ENCODE data around the gene ARID1B. TPM values are rescaled to one million over a fixed set of nuclear protein-coding genes. Genes with fewer than 3 reads are reported as not detected.

ARID1B gene
- total and polyA plus RNA-seq, 2 of the 4 experiments (the other 2 are of a cell fraction): 14.5 to 20.1 TPM

GRCh38 chr6:156953479-156954146 is 176.4 kb downstream of the ARID1B start (continued):
- TF ChIP-seq CTCF (conservative IDR thresholded peaks at IDR 0.05; ENCODE audit: low read depth, low read length): peak; percentile 51

GRCh38 chr6:156954191-156954590 is 177.0 kb downstream of the ARID1B start:
- TF ChIP-seq CTCF (conservative IDR thresholded peaks at IDR 0.05; ENCODE audit: low read depth, low read length) (no peak), RFX5 (IDR thresholded peaks at IDR 0.05; ENCODE audit: low read depth, low read length) (no peak), CEBPB (IDR thresholded peaks at IDR 0.05; ENCODE audit: low read depth, low read length) (peak; percentile 32), BHLHE40 (IDR thresholded peaks at IDR 0.05; ENCODE audit: low read depth, low read length) (no peak), POLR2A (IDR thresholded peaks at IDR 0.05; ENCODE audit: low read depth, low read length) (no peak)
- peak overlapping the region; percentile 21; the same call in 1 of the 2 replicates for H2BK120ac ChIP-seq (ENCODE audit: low read depth, low read length)
- ChIA-PET CTCF (interaction anchor here (0.6 kb wide), 1 partner anchor 852 kb away, joined by 5 read pairs; no protein-coding TSS in a partner anchor), POLR2A (ENCODE audit: unreplicated experiment) (no interaction called here)
- H2AK9ac ChIP-seq (replicated peaks; ENCODE audit: low read depth, low read length, poor library complexity): no peak overlapping the region
- no peak overlapping the region for H3K4ac ChIP-seq (ENCODE audit: low read depth, low read length)
- H2AK5ac ChIP-seq (ENCODE audit: low read depth, low read length): no peak overlapping the region; the same call in 1 of the 2 replicates
- intact Hi-C loops (cut with micrococcal nuclease): loop anchor here (5.0 to 10.0 kb wide), 3 partner anchors 68 to 321 kb away; no protein-coding TSS in a partner anchor
- H3K36me3 ChIP-seq (ENCODE audit: control insufficient read depth, insufficient read depth, low read length): no peaks in the 10 kb centered on the region
- H3K27me3 ChIP-seq (ENCODE audit: control insufficient read depth, insufficient read depth, low read length): no peaks in the 10 kb centered on the region
- peak overlapping the region; percentile 34; the same call in 1 of the 2 replicates for H3K9ac ChIP-seq (ENCODE audit: low read depth, low read length)
- peak overlapping the region; percentile 23; the same call in 1 of the 2 replicates for H3K23ac ChIP-seq (ENCODE audit: low read depth, low read length)
- dilution Hi-C loops (cut with HindIII; ENCODE audit: low sequenced_read_pairs, unreplicated experiment): no loop called here
- peaks cover 34 to 70% of the 10 kb centered on the region in 2 experiments for H3K79me1 ChIP-seq (ENCODE audit: low read depth in 1 of 2, low read length in 2 of 2)
- peak overlapping the region; percentile 61; the same call in 1 of the 2 replicates for H3K4me2 ChIP-seq (ENCODE audit: low read depth, low read length)
- H2BK5ac ChIP-seq (ENCODE audit: low read depth, low read length, poor library complexity, severe bottlenecking): peak overlapping the region; percentile 75
- peak overlapping the region; percentile 59; the same call in 1 of the 2 replicates for H3K56ac ChIP-seq (ENCODE audit: extremely low read depth, insufficient read depth, low read length)
- no peak overlapping the region for H3K4me3 ChIP-seq (ENCODE audit: insufficient read depth, low read depth, low read length)
- no peak overlapping the region for H2BK20ac ChIP-seq (ENCODE audit: low read depth, low read length)
- peak overlapping the region; percentile 31 for H3K14ac ChIP-seq (replicated peaks; ENCODE audit: low read depth, low read length)
- peaks cover 18% of the 10 kb centered on the region for H3K4me1 ChIP-seq (ENCODE audit: control insufficient read depth, insufficient read depth, low read length)
- in situ Hi-C loops (cut with MboI; ENCODE audit: low sequenced_read_pairs): loop anchor here (10.0 kb wide), 1 partner anchor 169 kb away; no protein-coding TSS in a partner anchor
- peak overlapping the region; percentile 72; the same call in 1 of the 2 replicates for H4K91ac ChIP-seq (ENCODE audit: insufficient read depth, low read depth, low read length)
- H4K8ac ChIP-seq (ENCODE audit: low read depth in 2 of 2, low read length in 2 of 2): peak overlapping the region; percentile 19 to 56; a peak in 1 of 4 replicates
- no peaks in the 10 kb centered on the region for H3K9me3 ChIP-seq (ENCODE audit: control insufficient read depth, insufficient read depth, low read length)
- no peak overlapping the region for H2BK15ac ChIP-seq (ENCODE audit: low read depth, low read length)
- no TSS peak for BruUV-seq (replicated peaks)
- WGBS, 2 experiments (ENCODE audit: extremely low coverage in 2 of 2, insufficient read length in 1 of 2): no CpG with 5 or more reads among the region's 2 CpGs
- H3K27ac ChIP-seq (ENCODE audit: insufficient read depth, low read length): peak overlapping the region; percentile 15; the same call in 1 of the 2 replicates
- peak overlapping the region; percentile 35; the same call in 1 of the 2 replicates for H3K18ac ChIP-seq (ENCODE audit: low read depth, low read length)
- no peak overlapping the region for H2AFZ ChIP-seq (replicated peaks; ENCODE audit: low read length, poor library complexity)
- peaks cover 17% of the 10 kb centered on the region for H3K9me1 ChIP-seq (ENCODE audit: insufficient read depth, low read length)
- DNase-seq: peak; percentile 59
- no peak for ATAC-seq (ENCODE audit: low read depth)
- peaks cover 11% of the 10 kb centered on the region; the same call in 1 of the 2 replicates for H4K20me1 ChIP-seq (ENCODE audit: insufficient read depth, low read length)
- no peak overlapping the region for H4K5ac ChIP-seq (ENCODE audit: low read depth, low read length)

Measured in IMR-90 (cell line).